Measurements from ENCODE around the gene BEGAIN.

BEGAIN gene

GRCh38 chr14:100581228-100582145 lies 5.7 kb downstream of the BEGAIN start:
- peak in 2 of 14 donors; percentile 17 to 70 for DNase-seq

- DNase-seq, result no peak
Observed at GRCh38 chr14:100580316-100581227, 6.6 kb downstream of the BEGAIN start.

- no peak for DNase-seq
Observed at GRCh38 chr14:100578552-100578951, 8.7 kb downstream of the BEGAIN start.

GRCh38 chr14:100577986-100578431 lies 9.2 kb downstream of the BEGAIN start:
- no peak for DNase-seq

- DNase-seq, result no peak
Observed at GRCh38 chr14:100577321-100577985, 9.8 kb downstream of the BEGAIN start.

GRCh38 chr14:100576091-100577085 lies 10.8 kb downstream of the BEGAIN start:
- DNase-seq, result no peak

- no peak for DNase-seq
Observed at GRCh38 chr14:100575266-100575995, 11.8 kb downstream of the BEGAIN start.

GRCh38 chr14:100574642-100575031 lies 12.6 kb downstream of the BEGAIN start:
- DNase-seq, result no peak

GRCh38 chr14:100573757-100574641 lies 13.2 kb downstream of the BEGAIN start:
- DNase-seq, result no peak

- no peak for DNase-seq
Observed at GRCh38 chr14:100573002-100573756, 14.0 kb downstream of the BEGAIN start.

- no peak for DNase-seq
Observed at GRCh38 chr14:100572543-100572942, 14.7 kb downstream of the BEGAIN start.

- peak in 1 of 14 donors; percentile 60 for DNase-seq
Observed at GRCh38 chr14:100571837-100572236, 15.4 kb downstream of the BEGAIN start.

GRCh38 chr14:100570726-100571454 lies 16.3 kb downstream of the BEGAIN start:
- DNase-seq, result no peak

GRCh38 chr14:100569734-100570286 lies 17.4 kb downstream of the BEGAIN start:
- no peak for DNase-seq

- no peak for DNase-seq
Observed at GRCh38 chr14:100568998-100569733, 18.1 kb downstream of the BEGAIN start.

GRCh38 chr14:100568164-100568997 lies 18.8 kb downstream of the BEGAIN start:
- DNase-seq, result peak in 3 of 14 donors; percentile 18 to 51 (median 42)

Measured in C1 segment of cervical spinal cord (tissue), 14 donors.